ENCODE measurements around the gene FSTL5.

The FSTL5 gene

GRCh38 chr4:161555689-161556660 lies 607.8 kb downstream of the FSTL5 start:
- no peak for DNase-seq

DNA sequence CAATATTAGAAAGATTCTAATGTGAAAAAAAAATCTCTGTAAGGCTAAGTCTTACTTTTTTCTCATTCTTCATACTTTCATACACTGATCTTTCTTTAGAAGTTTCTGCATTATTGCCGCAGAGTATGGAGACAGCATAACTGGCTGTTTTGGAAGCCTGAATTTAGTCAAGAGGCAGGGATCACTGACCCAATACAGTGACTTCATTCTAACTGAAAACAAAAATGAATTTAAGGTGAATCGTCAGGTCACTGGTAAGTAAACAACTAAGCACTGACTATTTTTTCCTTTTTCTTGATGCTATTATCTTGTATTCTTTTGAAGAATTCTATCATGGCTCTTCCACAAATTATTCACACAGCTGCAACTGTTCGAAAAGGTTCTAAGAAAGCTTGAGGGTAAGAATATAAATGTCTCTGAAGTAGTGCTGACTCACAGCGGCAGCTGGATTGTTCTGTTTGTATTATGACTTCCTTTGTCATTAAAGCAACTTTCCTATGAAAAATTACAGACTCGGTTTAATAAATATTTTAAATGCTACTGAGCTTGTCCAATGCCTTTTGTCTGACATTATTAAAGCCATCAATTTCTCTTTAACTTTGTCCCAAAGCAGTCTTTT lies 609.3 kb downstream of the FSTL5 start:
- DNase-seq = no peak

- DNase-seq = no peak
Measured at GRCh38 chr4:161546902-161547301, 616.9 kb downstream of the FSTL5 start.

- no peak for DNase-seq
Measured at GRCh38 chr4:161540265-161540664, 623.5 kb downstream of the FSTL5 start.

GRCh38 chr4:161538941-161539340 lies 624.9 kb downstream of the FSTL5 start:
- no peak for DNase-seq

GRCh38 chr4:161530710-161531109 lies 633.1 kb downstream of the FSTL5 start:
- no peak for DNase-seq

- DNase-seq = no peak
Measured at GRCh38 chr4:161525121-161525520, 638.7 kb downstream of the FSTL5 start.

- DNase-seq = no peak
Measured at GRCh38 chr4:161522031-161522430, 641.8 kb downstream of the FSTL5 start.

DNA sequence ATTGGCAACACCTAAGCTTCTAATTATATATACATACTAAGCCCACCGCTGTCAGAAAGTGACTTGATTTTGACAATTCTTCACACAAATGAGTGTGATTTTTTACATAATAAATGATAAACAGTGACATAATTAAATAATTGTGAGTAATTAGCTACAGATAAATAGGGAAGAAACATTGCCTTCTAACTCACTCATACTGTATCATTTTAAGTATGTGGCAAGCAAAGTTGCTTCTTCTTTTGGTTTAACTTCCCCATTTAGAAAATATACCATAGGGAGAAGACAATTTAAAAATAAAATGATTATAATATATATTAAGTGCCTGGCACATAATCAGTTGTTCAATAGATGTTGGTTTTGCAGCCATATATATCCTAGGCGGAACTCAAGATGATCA lies 644.2 kb downstream of the FSTL5 start:
- no peak for DNase-seq

- DNase-seq = no peak
Measured at GRCh38 chr4:161517941-161518340, 645.9 kb downstream of the FSTL5 start.

DNA sequence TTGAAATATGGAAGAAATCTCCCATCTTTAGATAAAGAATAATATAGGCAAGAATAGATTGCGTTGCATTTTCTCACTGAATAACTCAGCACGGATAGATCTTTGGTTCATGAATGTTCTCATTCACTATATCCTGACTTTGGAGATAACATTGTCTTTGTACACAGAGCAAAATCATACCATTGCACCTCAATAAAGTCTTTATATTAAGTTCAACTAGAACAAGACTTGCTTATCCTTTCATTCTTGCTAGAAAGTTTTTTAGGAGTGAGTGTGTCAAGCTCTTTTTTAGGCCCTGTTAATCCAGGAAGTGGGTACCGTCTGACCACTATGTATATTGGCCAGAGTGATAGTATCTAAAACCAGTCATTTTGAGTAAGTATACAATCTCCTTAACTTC lies 658.7 kb downstream of the FSTL5 start:
- no peak for DNase-seq

DNA sequence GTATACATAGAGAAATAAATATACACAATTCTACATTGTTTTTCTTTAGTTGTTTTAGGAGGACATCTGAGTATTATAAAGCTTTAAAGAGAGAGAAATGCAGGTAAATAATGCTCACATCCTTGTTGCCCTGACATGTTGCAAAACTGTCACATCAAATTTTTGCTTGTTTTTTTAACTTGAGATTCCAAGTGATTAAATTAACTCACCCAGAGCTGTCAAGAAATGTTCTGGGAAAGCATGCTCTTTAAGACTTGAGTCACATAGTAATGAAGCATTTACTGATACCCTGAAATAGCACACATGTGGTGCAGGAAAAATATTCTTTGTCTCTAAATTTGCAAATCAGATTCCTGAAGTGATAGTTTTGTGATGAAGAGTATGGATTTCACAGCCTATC lies 665.6 kb downstream of the FSTL5 start:
- DNase-seq = no peak

- DNase-seq = no peak
Measured at GRCh38 chr4:161486461-161486860, 677.3 kb downstream of the FSTL5 start.

DNA sequence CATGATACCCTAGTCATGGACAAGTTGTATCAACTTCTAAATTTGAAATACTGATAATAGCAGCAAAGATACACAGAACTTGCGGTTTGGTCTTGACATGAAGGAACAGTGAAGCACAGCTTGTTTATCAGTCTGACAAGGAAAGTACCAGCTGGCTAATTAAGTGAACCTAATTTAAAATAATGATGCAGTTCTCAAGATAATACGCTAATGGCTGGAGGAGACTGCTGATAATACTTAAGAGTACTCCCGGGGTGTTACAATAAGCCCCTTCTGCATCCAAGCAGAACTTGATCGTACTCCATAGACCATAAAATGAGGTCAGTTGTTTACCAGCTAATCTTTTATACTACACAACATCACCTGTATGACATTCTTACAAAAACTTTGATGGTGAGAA lies 697.5 kb downstream of the FSTL5 start:
- no peak for DNase-seq

GRCh38 chr4:161463436-161463835 lies 700.4 kb downstream of the FSTL5 start:
- DNase-seq = no peak

DNA sequence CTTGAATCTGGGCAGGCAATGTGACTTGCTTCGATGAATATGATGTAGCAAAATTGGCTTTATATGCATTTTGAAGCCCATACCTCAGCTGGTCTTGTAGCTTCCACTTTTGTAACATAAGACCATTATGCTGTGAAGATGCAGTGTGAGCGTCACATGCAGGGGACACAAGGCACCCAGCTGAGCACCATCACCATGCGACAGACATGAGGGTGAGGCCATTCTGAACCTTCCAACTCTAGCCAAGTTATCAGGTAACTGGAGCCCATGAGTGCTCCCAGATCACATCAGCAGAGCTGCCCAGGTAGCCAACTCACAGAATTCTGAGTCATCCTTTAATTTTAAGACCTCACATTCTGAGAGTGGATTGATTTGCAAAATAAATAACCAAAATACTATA lies 705.9 kb downstream of the FSTL5 start:
- DNase-seq = no peak

GRCh38 chr4:161457311-161457710 lies 706.5 kb downstream of the FSTL5 start:
- no peak for DNase-seq

DNA sequence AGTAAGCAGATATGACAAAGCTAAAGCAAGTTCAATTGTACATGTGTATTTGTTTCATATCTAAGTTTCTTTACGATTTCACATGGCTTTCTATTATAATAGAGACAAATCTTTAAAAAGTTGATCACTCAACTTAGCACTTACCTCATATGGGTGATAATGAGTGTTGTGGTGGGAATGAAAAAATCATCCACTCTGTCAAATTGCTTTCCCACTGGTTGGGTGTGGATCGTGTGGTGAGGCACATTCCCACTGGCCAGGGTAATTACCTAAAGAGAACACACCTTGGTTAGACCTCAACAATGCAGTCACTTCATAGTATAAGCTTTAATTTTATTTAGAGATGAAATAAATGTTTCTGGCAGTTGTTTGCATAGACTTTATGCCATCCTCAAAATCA lies 708.9 kb downstream of the FSTL5 start:
- no peak for DNase-seq

DNA sequence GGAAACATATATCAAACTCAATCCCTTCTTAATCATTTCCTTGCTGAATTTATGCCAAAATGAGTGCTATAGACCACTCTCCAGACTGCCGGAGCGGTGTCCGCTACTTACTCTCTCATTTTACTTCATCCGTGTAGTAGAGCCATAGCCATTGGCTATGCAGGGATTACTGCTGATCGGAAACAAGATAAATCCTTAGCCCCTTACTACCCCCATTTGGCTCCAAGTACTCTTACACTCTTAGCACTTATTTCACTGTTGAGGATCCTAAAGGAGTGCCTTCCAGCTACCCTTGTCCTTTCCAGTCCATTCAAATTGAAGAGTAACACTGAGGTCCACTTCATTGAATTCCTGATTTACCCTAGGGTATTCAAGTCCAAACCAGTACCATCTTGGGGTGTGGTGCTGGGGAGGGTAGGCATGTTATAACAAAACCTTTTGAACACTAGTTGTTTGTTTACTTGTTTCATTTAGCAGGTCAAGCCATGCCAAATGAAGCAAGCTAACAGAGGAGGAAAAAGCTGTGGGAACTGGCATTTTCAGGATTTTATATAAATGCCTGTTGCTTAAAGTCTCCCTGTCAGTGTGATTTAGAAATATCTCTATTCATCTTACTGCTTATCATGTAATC lies 715.1 kb downstream of the FSTL5 start:
- DNase-seq = no peak

DNA sequence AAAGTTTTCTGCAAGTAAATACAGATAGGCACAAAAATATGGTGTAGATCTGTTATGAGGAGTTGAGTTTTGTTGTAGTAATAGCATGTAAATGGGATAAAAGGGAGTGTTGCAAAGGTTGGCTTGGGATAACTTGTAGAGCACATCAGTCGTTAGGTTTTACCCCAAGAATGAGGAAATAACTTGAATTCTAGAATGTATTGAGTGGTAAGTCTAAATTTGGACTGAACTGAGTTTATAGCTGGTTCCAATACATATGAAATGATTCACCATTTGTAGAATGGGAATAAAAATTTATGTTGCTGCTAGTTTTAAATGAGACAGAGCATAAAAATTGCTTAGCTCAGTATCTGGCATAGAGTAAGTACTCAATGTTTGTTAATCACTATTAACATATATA lies 719.2 kb downstream of the FSTL5 start:
- no peak for DNase-seq

DNA sequence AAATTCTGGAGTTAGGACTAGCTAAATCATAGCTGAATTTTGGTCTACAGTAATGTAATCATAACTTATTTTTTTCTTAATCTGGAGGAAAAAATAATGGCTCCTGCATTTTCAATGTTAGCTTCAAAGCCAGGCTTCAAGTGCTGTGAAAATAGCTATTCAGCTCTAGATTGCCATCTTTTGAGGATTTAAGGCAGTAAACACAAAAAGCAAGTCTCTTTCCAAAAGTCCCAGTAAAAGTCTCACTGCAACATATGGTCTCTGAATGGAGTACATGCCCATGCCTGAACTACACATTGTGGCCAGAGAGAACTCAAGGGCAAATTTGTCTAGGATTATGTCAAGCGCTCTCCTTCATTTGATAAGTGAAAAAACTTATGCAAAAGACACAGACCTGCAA lies 720.9 kb downstream of the FSTL5 start:
- no peak for DNase-seq

GRCh38 chr4:161438096-161438495 lies 725.7 kb downstream of the FSTL5 start:
- DNase-seq = no peak

DNA sequence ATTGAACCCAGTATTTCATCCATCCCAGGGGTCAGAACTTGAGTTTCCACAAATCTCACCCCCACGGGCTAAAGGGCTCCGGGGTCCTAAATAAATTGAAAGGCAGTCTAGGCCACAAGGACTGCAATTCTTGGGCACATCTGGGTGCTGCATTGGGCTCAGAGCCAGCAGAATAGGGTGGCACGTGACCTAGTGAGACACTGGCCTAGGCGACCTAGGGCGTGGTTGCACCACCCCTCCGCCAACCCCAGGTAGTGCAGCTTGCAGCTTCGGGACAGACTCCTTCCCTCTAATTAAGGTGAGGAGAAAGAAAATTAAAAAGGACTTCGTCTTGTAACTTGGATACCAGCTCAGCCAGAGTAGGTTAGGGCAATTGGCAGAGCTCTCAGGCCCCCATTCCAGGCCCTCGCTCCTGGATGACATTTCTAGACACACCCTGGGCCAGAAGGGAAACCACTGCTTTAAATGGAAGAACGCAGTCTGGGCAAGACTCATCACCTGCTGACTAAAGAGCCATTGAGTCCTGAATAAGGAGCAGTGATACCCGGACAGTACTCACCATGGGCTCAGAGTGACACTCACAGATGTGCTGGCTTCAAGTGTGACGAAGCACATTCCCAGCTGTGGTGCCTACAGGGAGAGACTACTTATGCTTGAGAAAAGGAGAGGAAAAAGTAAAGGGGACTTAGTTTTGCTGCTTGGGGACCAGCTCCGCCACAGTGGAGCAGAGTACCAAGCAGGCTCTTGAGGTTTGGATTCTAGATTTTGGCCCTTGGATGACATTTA lies 735.4 kb downstream of the FSTL5 start:
- DNase-seq = no peak
